Measurements from ENCODE around the gene SIAH1. TPM values are rescaled to one million over a fixed set of nuclear protein-coding genes. Genes with fewer than 3 reads are reported as not detected.

SIAH1 gene
- polyA plus RNA-seq, 1 experiment: 11.7 TPM

DNA sequence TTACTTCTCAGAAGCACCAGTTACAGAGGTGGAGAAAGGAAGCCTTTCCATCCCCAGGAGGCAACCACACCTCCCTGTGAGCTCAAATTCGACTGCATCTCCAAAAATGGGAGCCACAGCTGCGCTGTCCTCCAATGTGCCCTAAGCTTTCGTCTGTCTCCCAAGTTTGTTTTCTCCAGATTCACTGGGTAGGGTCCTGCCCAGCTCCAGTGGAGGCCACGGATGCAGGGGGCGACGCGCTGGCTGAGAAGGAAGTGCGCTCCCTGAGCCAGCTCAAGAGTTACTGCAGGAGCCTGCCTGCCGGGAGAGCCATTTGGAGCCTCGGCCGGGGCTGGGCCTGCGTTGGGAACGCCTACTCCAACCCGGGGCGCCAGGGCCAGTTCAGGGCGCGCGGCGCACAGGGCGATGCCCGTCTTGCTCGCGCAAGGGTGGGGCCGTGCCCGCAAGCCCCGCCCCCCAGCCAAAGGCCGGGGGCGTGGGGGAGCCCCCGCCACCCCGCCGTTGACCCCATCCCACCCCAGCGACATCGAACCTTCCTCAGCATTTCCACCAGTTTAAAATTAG, 19.5 kb downstream of the SIAH1 start:
- peaks cover 5% of the 10 kb centered on the region; the same call in 1 of the 2 replicates for H3K36me3 ChIP-seq (ENCODE audit: control insufficient read depth, insufficient read depth, low read length)
- DNase-seq (ENCODE audit: low read depth): peak; percentile 50
- POLR2A ChIA-PET: interaction anchor here (0.6 to 0.7 kb wide), 2 partner anchors 20 to 180 kb away, joined by 3 to 5 read pairs; no protein-coding TSS in a partner anchor
- peak overlapping the region; percentile 61 for H3K4me3 ChIP-seq (ENCODE audit: low read depth, low read length)
- CTCF ChIA-PET: interaction anchor here (0.6 to 3.4 kb wide), 6 partner anchors 9 to 265 kb away, joined by 3 to 19 read pairs (median 4); no protein-coding TSS in a partner anchor
- TF ChIP-seq, protein P1, sequence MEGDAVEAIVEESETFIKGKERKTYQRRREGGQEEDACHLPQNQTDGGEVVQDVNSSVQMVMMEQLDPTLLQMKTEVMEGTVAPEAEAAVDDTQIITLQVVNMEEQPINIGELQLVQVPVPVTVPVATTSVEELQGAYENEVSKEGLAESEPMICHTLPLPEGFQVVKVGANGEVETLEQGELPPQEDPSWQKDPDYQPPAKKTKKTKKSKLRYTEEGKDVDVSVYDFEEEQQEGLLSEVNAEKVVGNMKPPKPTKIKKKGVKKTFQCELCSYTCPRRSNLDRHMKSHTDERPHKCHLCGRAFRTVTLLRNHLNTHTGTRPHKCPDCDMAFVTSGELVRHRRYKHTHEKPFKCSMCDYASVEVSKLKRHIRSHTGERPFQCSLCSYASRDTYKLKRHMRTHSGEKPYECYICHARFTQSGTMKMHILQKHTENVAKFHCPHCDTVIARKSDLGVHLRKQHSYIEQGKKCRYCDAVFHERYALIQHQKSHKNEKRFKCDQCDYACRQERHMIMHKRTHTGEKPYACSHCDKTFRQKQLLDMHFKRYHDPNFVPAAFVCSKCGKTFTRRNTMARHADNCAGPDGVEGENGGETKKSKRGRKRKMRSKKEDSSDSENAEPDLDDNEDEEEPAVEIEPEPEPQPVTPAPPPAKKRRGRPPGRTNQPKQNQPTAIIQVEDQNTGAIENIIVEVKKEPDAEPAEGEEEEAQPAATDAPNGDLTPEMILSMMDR (IDR thresholded peaks at IDR 0.05; ENCODE audit: insufficient read depth, low read depth, low read length): peak; percentile 11; the same call in 1 of the 2 replicates
- H3K27me3 ChIP-seq (ENCODE audit: control insufficient read depth, insufficient read depth, low read length): no peaks in the 10 kb centered on the region

DNA sequence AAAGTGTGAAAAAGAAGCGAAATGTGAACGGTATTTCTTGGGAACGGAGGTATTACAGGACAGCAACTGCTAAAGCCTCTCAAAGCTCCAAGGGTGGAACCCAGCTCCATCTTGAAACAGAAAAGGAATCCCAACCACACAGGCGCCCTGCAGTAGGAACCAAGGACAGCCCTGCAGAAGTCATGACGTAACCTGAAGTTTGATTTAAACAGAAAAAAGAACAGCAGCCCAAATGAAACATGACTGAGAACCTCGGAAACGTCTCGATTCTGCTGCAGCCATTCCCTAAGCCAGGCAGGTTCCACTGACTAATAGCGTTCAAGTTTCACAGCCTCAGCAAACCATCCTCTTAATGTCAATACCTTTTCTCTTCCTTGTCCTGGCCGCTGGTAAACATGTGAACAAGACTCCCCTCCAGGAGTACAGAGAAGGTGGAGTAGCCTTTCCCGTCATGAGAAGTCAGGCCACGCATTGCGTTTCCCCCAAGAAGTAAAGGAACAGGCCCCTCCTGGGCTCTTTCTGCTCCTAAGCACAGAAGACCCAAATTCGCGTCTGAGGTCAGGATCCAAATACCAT, 20.1 kb downstream of the SIAH1 start:
- DNase-seq (ENCODE audit: low read depth): no peak
- POLR2A ChIA-PET: no interaction called here
- peak overlapping the region; percentile 61 for H3K4me3 ChIP-seq (ENCODE audit: low read depth, low read length)
- no peaks in the 10 kb centered on the region for H3K27me3 ChIP-seq (ENCODE audit: control insufficient read depth, insufficient read depth, low read length)
- CTCF ChIA-PET: interaction anchor here (1.0 to 3.4 kb wide), 4 partner anchors 10 to 265 kb away, joined by 3 to 19 read pairs (median 4); no protein-coding TSS in a partner anchor
- TF ChIP-seq, protein P1 (IDR thresholded peaks at IDR 0.05; ENCODE audit: insufficient read depth, low read depth, low read length): no peak
- peaks cover 5% of the 10 kb centered on the region; the same call in 1 of the 2 replicates for H3K36me3 ChIP-seq (ENCODE audit: control insufficient read depth, insufficient read depth, low read length)

DNA sequence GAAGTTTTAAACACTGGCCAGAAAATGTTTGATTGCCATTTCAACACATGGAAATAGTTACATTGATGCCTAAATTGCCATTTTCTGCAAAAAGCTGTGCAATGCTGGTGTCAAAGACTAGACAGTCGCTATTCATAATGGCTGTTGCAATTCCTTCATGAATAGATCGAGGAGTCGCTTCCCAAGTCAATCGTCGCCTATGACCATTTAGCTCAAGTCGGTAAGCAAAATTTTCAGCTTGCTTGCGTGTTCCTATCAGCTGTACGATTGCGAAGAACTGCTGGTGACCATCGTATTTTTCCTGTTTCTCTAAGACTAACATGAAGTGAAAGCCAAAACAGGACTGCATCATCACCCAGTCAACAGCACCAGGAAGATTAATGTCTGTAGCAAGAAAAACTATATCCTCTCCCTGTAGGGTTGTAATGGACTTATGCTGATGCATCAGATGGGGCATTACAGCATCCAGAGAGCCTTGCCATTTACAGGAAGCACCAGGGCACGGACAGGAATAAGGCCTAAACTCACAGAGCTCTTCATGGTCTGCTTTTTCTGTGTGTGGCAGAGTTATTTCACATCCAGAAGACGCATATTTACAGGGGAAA, 23.6 kb downstream of the SIAH1 start:
- Histone ChIP-seq H3K36me3 (ENCODE audit: control insufficient read depth, insufficient read depth, low read length) (peaks cover 5% of the 10 kb centered on the region; the same call in 1 of the 2 replicates), H3K4me3 (ENCODE audit: low read depth, low read length) (no peak overlapping the region), H3K27me3 (ENCODE audit: control insufficient read depth, insufficient read depth, low read length) (no peaks in the 10 kb centered on the region)
- ChIA-PET CTCF (interaction anchor here (0.7 to 1.7 kb wide), 4 partner anchors 8 to 261 kb away, joined by 3 to 6 read pairs (median 3); no protein-coding TSS in a partner anchor), POLR2A (no interaction called here)
- TF ChIP-seq, protein P1 (IDR thresholded peaks at IDR 0.05; ENCODE audit: insufficient read depth, low read depth, low read length): no peak
- no peak for DNase-seq (ENCODE audit: low read depth)

DNA sequence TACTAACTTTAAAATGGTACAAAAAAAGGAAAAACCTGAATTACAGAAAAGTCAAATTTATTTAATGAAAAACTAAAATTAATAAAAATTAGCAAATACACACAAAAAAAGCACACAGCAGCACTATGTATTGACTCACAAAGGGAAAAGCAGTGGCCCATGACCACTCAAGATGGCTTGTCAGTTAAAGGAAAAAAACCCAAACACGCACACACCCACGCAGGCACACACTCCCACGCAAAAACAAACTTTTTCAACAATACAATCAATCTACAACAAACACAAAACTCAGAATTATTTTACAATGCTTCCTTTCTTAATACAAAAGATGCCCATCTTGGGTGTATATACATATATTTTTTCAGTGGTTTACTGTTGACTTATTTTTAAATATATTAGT, 24.2 kb downstream of the SIAH1 start:
- POLR2A ChIA-PET: no interaction called here
- TF ChIP-seq, protein P1 (IDR thresholded peaks at IDR 0.05; ENCODE audit: insufficient read depth, low read depth, low read length): no peak
- no peak for DNase-seq (ENCODE audit: low read depth)
- H3K36me3 ChIP-seq (ENCODE audit: control insufficient read depth, insufficient read depth, low read length): peaks cover 5% of the 10 kb centered on the region; the same call in 1 of the 2 replicates
- no peak overlapping the region for H3K4me3 ChIP-seq (ENCODE audit: low read depth, low read length)
- CTCF ChIA-PET: interaction anchor here (0.7 to 1.2 kb wide), 5 partner anchors 8 to 262 kb away, joined by 3 to 6 read pairs (median 3); no protein-coding TSS in a partner anchor
- no peaks in the 10 kb centered on the region for H3K27me3 ChIP-seq (ENCODE audit: control insufficient read depth, insufficient read depth, low read length)

DNA sequence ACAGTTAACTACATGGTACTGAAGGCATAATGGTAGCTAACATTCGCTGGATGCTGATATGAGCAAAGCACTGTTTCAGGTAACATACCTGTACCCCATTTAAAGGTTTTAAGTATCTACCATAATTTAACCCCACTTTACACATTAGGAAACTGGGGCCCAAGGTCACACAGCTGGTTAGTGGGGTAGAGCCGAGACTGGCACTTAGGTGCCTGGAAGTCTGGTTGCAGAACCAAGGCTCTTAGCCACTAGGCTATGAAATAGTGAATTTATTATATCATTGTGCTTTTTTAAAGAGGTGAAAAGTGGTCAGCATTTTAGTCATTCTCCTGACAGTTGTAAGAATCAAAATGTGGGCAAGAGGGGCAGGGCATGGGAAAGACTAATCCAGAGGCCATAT, 25.2 kb downstream of the SIAH1 start:
- POLR2A ChIA-PET: no interaction called here
- CTCF ChIA-PET: interaction anchor here (0.9 to 1.2 kb wide), 4 partner anchors 20 to 263 kb away, joined by 3 to 6 read pairs (median 4); no protein-coding TSS in a partner anchor
- H3K4me3 ChIP-seq (ENCODE audit: low read depth, low read length): no peak overlapping the region
- peaks cover 7% of the 10 kb centered on the region for H3K36me3 ChIP-seq (ENCODE audit: control insufficient read depth, insufficient read depth, low read length)
- TF ChIP-seq, protein P1 (IDR thresholded peaks at IDR 0.05; ENCODE audit: insufficient read depth, low read depth, low read length): no peak
- no peaks in the 10 kb centered on the region for H3K27me3 ChIP-seq (ENCODE audit: control insufficient read depth, insufficient read depth, low read length)
- DNase-seq (ENCODE audit: low read depth): no peak

Data from BJ (cell line).